ENCODE data around the gene NHSL1. TPM values are rescaled to one million over a fixed set of nuclear protein-coding genes. Genes with fewer than 3 reads are reported as not detected.
A peak's percentile ranks its signal among the peaks of the same experiment; 100 is the strongest.

The NHSL1 gene
- total RNA-seq, 3 donors from 2014 or later: 53.1 to 155 (median 107) TPM

DNA sequence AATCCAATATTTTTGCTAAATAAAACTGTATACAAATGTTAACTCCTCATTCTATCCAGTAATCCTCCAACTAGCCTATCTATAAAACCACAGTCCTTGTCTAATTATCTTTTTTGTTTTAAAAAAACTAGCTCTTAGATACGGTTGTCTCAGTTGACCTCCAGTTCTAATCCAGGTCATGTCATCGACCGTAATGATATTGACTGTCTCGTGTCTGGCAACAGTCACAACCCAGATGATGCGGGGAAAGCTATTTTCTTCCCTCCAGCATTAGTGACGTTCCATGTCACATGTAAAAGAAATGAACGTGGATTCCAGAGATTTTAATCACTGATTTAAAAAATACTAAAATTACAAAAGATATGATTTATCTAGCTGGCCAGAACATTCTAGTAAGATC is 59.7 kb downstream of the NHSL1 start:
- Histone ChIP-seq H3K4me1 (ENCODE audit: low read depth) (no peaks in the 10 kb centered on the region), H3K9me3 (no peaks in the 10 kb centered on the region), H3K4me3 (no peak overlapping the region), H3K36me3 (ENCODE audit: low read depth) (no peaks in the 10 kb centered on the region)
- intact Hi-C loops (cut with DNase I, micrococcal nuclease): no loop called here
- TF ChIP-seq, protein P1, sequence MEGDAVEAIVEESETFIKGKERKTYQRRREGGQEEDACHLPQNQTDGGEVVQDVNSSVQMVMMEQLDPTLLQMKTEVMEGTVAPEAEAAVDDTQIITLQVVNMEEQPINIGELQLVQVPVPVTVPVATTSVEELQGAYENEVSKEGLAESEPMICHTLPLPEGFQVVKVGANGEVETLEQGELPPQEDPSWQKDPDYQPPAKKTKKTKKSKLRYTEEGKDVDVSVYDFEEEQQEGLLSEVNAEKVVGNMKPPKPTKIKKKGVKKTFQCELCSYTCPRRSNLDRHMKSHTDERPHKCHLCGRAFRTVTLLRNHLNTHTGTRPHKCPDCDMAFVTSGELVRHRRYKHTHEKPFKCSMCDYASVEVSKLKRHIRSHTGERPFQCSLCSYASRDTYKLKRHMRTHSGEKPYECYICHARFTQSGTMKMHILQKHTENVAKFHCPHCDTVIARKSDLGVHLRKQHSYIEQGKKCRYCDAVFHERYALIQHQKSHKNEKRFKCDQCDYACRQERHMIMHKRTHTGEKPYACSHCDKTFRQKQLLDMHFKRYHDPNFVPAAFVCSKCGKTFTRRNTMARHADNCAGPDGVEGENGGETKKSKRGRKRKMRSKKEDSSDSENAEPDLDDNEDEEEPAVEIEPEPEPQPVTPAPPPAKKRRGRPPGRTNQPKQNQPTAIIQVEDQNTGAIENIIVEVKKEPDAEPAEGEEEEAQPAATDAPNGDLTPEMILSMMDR (IDR thresholded peaks at IDR 0.05): no peak
- no peak for DNase-seq
- no peak for ATAC-seq

DNA sequence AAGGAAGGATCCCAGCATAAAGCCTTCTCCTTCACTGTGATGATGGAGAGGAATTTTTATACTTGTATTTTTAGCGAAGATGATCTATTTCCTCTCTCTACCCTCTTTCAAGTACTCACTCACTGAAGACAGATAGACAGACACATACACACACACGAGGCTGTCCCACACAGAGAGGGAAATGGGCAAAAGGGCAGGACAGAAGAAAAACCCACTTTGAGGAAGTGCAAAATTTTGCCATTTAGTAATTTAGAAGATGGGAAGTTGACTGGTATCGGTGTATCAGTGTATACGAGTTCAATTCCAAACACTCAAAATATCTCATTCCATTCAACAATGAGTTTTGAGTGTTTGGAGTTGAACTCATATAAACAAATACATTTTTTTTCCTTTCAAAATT is 64.4 kb downstream of the NHSL1 start:
- Histone ChIP-seq H3K36me3 (ENCODE audit: low read depth) (no peaks in the 10 kb centered on the region), H3K9me3 (no peaks in the 10 kb centered on the region), H3K4me1 (ENCODE audit: low read depth) (no peaks in the 10 kb centered on the region), H3K4me3 (no peak overlapping the region)
- intact Hi-C loops (cut with DNase I, micrococcal nuclease): no loop called here
- TF ChIP-seq, protein P1 (IDR thresholded peaks at IDR 0.05): no peak
- DNase-seq (no peak), ATAC-seq (no peak)

DNA sequence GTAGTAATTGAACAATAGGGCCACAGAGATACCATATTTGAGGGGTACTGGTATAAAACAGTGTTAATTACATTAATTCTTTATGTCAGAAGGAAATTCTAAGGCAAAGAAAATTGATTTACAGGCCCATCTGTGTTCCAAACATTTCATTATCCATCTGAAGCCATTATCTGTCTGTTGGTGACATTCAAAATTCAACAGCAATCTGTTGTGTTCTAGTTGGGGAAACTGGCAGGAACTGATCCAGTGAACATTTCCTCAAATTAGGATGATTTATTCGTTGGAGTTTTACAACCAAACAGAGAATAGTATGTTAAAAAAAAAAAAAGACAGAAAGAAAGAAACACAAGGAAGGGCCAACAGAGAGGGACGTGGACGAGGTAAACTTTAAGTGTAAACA is 65.2 kb downstream of the NHSL1 start:
- no peaks in the 10 kb centered on the region for H3K36me3 ChIP-seq (ENCODE audit: low read depth)
- no peaks in the 10 kb centered on the region for H3K9me3 ChIP-seq
- H3K4me1 ChIP-seq (ENCODE audit: low read depth): peaks cover 3% of the 10 kb centered on the region
- TF ChIP-seq, protein P1 (IDR thresholded peaks at IDR 0.05): no peak
- intact Hi-C loops (cut with DNase I, micrococcal nuclease): no loop called here
- ATAC-seq: no peak
- no peak for DNase-seq
- H3K4me3 ChIP-seq: no peak overlapping the region

DNA sequence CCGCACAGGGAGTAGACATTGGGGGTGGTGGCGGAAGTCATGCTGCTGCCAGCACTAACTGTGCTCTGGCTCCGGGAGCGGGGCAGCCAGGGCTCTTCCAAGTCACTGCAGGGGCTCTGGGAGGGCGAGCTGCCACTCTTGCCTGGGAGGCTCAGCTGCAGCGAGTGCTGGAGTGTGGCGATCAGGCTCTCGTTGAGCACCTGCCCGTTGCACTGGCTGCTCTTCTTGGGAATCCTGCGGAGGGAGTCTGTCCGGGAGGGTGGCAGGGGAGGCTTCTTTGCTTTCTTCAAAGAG is 67.3 kb downstream of the NHSL1 start:
- no peak for ATAC-seq
- intact Hi-C loops (cut with DNase I, micrococcal nuclease): no loop called here

DNA sequence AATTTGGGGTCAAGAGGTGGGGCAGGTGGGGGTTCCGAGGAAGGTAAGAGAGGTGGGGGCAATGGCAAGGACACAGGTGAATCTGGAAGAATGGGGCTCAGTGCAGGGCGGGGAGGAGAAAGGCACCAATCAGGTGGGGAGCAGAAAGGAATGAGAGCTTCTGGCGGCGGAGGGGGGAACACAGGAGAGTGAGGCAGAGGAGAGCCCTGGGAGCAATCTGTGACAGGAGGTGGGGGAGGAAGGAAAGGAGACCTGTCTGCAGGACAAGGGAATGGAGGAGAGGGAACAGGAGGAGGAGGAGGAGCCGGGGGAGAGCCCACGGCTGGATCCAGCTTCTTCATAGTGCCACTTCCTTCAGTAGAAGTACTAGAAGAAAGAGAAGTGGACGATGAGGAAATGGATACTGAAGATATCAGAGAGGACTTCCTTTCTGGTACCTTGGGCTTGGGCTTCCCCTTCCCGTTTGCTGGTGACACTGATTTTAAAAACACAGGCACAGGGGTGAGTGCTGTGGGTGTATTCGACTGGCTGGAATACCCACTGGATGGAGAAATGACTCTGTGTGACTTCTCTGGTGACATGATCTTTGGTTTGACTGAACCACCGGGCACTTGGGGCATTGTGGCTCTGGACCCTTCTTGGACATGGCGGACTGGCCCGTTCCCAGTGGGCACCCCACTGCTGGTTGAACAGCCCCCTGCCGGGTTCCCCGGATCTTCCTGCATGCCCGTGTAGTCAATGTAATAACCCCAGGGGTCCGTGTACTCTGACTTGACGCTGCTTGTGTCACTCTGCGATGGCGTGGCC is 67.8 kb downstream of the NHSL1 start:
- no peaks in the 10 kb centered on the region for H3K9me3 ChIP-seq
- TF ChIP-seq, protein P1 (IDR thresholded peaks at IDR 0.05): no peak
- peak; percentile 12 for ATAC-seq
- H3K36me3 ChIP-seq (ENCODE audit: low read depth): no peaks in the 10 kb centered on the region
- H3K4me3 ChIP-seq: no peak overlapping the region
- DNase-seq: no peak
- H3K4me1 ChIP-seq (ENCODE audit: low read depth): peaks cover 3% of the 10 kb centered on the region
- intact Hi-C loops (cut with DNase I, micrococcal nuclease): no loop called here

More for the DNA sequence above, 67.3 kb downstream of the NHSL1 start:
- peaks cover 3% of the 10 kb centered on the region for H3K4me1 ChIP-seq (ENCODE audit: low read depth)
- no peaks in the 10 kb centered on the region for H3K36me3 ChIP-seq (ENCODE audit: low read depth)
- TF ChIP-seq, protein P1 (IDR thresholded peaks at IDR 0.05): no peak
- no peak overlapping the region for H3K4me3 ChIP-seq
- no peaks in the 10 kb centered on the region for H3K9me3 ChIP-seq
- DNase-seq: peak in 1 of 3 donors; percentile 48

Data from mucosa of descending colon (tissue), 3 donors.